HG02981 (cell line): ENCODE data around the gene FOXP3.
A peak's percentile ranks its signal among the peaks of the same experiment; 100 is the strongest.

ENCODE experiments used
- ATAC-seq: cut with Tn5 transposase; IDR thresholded peaks from one replicate; pipeline ENCODE4 v1.9.1; 2021; ENCODE audit warnings: mild to moderate bottlenecking, moderate library complexity; ENCODE audit not compliant: unreplicated experiment

FOXP3 gene

GRCh38 chrX:49254639-49255038 lies 9.9 kb downstream of the FOXP3 start:
- ATAC-seq: no peak

DNA sequence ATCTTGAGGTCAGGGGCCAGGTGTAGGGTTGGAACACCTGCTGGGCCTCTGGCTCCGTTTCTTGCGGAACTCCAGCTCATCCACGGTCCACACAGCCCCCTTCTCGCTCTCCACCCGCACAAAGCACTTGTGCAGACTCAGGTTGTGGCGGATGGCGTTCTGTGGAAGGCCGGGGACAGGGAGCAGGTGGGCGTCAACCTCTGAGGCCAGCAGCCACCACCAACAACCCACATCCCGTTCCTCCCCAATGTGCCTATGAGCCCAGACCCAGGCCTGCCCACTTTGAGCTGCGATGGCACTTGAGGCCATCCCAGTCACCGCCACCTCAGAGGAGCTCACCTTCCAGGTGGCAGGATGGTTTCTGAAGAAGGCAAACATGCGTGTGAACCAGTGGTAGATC lies 13.2 kb downstream of the FOXP3 start:
- no peak for ATAC-seq

DNA sequence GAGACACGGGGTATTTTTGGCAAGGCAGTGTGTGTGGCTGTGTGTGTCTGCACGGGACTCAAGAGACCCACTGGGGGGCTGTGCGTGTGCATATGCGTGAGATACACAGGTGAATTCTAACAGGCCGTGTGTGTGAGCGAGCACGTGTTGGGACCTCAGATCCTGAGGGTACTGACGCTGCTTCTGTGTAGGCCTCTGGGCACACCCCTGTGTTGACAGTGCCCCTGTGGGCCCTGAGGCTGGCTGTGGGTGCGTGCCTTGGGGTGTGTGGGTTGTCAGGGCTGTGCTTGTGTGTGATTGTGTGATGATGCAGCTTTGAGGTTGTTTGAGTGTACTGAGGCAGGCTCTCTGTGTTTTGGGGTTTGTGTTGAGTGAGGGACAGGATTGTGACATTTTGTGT lies 13.9 kb downstream of the FOXP3 start:
- no peak for ATAC-seq

- no peak for ATAC-seq
Observed at GRCh38 chrX:49250066-49250465, 14.4 kb downstream of the FOXP3 start.

GRCh38 chrX:49249616-49250015 lies 14.9 kb downstream of the FOXP3 start:
- ATAC-seq: no peak

- no peak for ATAC-seq
Observed at GRCh38 chrX:49249071-49249470, 15.4 kb downstream of the FOXP3 start.

GRCh38 chrX:49247916-49248811 lies 16.3 kb downstream of the FOXP3 start:
- no peak for ATAC-seq

DNA sequence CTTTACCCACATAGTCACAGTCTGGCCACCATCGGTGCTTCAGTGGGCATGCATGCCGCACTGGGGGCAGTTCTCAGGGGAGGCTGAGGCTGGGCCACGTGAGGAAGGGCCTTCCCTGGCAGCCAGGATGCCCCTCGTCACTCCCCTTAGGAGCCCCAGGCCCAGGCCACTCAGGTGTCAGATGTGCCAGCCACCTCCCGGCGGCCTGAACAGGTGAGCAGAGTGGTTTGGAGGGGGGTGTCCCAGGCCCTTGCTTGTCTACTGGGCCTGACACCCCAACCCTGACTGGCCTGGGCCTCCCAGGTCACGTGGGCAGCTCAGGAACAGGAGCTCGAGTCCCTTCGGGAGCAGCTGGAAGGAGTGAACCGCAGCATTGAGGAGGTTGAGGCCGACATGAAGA lies 17.2 kb downstream of the FOXP3 start:
- ATAC-seq: no peak

DNA sequence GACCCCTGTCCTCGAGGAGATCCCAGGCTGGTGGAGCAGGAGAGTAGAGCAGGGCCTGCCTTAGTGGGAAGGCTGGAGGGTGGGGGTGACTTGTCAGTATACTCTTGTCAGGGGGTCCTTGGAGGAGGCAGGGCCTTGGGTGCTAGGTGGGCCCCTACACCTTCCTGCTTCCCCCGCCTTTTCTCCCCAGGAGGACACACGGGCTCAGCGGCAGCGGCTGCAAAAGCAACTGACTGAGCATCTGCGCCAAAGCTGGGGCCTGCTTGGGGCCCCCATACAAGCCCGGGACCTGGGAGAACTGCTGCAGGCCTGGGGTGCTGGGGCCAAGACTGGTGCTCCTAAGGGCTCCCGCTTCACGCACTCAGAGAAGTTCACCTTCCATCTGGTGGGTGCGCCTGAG lies 18.0 kb downstream of the FOXP3 start:
- ATAC-seq: no peak

DNA sequence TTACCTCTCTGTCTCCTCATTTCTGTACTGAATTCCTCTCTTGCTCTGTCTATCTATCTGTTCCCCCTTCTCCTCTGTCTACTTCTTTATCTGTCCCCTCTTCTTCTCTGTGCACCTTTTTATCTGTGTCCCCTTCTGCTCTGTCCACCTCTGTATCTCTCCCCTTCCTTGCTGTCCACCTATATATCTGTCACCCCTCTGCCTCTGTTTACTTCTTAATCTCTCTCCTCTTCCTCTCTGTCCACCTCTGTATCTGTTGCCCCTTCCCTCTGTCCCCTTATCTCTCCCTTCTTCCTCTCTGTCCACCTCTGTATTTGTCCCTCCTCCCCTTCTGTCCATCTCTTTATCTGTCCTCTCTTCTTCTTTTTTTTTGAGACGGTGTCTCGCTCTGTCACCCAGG lies 20.3 kb downstream of the FOXP3 start:
- no peak for ATAC-seq

DNA sequence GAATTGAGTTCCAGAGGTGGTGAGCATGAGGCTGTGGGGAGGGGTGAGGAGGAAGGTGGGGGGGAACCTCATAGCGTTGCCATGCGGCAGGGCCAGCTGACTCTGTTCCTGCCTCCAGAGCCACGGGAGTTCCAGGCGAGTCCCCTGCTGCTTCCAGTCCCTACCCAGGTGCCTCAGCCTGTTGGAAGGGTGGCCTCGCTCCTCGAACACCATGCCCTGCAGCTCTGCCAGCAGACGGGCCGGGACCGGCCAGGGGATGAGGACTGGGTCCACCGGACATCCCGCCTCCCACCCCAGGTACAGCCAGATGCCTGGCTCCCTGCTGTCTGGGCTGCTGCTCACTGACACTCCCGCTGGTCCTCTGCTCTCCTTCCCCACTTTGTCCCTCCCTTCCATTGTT lies 21.3 kb downstream of the FOXP3 start:
- no peak for ATAC-seq

GRCh38 chrX:49242545-49243066 lies 21.9 kb downstream of the FOXP3 start:
- ATAC-seq: no peak

DNA sequence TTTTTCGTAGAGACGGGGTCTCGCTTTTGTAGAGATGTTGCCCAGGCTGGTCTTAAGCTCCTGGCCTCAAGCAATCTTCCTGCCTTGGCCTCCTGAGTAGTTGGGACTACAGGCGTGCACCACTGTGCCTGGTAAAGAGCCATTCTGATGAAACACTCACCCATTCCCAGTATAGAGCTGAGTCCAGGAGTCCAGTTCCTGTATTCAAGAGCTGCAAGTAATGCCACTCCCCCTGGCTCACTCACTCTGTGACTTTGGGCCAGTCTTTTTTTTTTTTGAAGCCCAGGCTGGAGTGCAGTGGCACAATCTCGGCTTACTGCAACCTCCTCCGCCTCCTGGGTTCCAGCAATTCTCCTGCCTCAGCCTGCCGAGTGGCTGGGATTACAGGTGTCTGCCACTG lies 25.8 kb downstream of the FOXP3 start:
- ATAC-seq: no peak

DNA sequence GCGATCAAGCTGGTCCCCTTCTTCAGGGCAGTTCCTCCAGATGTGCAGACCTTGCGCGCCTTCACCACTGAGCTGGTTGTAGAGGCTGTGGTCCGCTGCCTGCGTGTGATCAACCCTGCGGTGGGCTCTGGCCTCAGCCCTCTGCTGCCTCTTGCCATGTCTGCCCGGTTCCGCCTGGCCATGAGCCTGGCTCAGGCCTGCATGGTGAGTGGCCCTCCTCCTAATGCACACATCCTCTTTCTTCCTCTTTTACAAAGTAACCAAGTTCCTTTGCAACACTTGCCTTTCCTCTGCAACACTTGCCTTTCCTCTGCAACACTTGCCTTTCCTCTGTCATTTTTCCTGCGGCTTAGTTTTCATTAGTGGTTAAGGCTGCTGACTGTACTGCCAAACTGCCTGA lies 27.4 kb downstream of the FOXP3 start:
- ATAC-seq: no peak

GRCh38 chrX:49233887-49234555 lies 30.5 kb downstream of the FOXP3 start:
- no peak for ATAC-seq

- ATAC-seq: no peak
Observed at GRCh38 chrX:49233176-49233575, 31.3 kb downstream of the FOXP3 start, which contains the start of gene CACNA1F. TSS of gene CACNA1F (minus strand) at chrX:49233340. CDS start at chrX:49233309, 31 bp downstream.

GRCh38 chrX:49232525-49232924 lies 32.0 kb downstream of the FOXP3 start:
- no peak for ATAC-seq

DNA sequence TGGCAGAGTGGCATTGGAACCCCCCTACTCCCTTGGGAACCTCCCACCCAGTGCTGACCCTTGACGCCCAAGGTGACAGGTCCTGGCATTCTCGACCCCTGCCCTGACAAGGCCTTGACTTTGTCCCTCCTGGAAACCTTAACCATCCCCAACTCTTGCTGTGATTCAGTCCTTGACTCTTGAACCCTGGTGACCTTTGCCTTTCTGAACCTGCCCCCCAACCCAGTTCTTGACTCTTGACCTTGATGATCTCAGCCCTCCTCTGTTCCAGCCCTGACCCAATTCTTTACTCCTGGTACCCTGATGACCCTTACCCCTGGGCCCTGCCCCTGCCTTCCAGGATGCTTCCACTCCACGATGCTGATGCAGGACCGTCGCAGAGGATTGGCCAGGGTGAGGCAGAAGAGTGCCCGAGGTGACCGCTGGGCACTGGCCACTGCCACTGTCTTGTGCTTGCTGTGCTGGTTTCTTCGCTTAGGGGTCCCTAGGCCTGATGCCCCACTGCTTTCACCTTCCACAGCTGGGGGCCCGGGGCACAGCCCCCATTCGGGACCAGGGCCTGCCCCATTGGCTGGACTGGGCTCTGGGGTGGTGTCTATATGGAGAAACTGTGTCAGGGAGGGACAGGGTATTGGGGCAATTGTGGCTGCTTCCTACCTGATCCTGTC lies 33.0 kb downstream of the FOXP3 start:
- ATAC-seq: no peak

GRCh38 chrX:49230500-49231232 lies 33.8 kb downstream of the FOXP3 start:
- peak; percentile 52 for ATAC-seq

- ATAC-seq: no peak
Observed at GRCh38 chrX:49228185-49228584, 36.3 kb downstream of the FOXP3 start.

- ATAC-seq: no peak
Observed at GRCh38 chrX:49227726-49228125, 36.8 kb downstream of the FOXP3 start.
